IPS-18a (cell line): ENCODE data around the gene CCDC127.

Experiments used
- H3K27ac ChIP-seq: one replicate; pipeline ENCODE4 v1.5.1; 2013; ENCODE audit warnings: low read length
- H3K27me3 ChIP-seq: one replicate; pipeline ENCODE4 v1.6.1; 2013; ENCODE audit warnings: mild to moderate bottlenecking, low read length; ENCODE audit not compliant: control insufficient read depth, insufficient read depth
- H3K36me3 ChIP-seq: one replicate; pipeline ENCODE4 v1.6.1; 2013; ENCODE audit warnings: low read depth, low read length; ENCODE audit not compliant: control insufficient read depth
- H3K4me1 ChIP-seq: one replicate; pipeline ENCODE4 v1.6.1; 2013; ENCODE audit warnings: low read depth, low read length; ENCODE audit not compliant: control insufficient read depth
- H3K4me3 ChIP-seq: one replicate; pipeline ENCODE4 v1.5.1; 2013; ENCODE audit warnings: low read length
- H3K9ac ChIP-seq: one replicate; pipeline ENCODE4 v1.6.1; 2013; ENCODE audit warnings: mild to moderate bottlenecking, low read length, moderate library complexity
- H3K9me3 ChIP-seq: one replicate; pipeline ENCODE4 v1.6.1; 2013; ENCODE audit warnings: low read depth, low read length; ENCODE audit not compliant: control insufficient read depth

The CCDC127 gene

DNA sequence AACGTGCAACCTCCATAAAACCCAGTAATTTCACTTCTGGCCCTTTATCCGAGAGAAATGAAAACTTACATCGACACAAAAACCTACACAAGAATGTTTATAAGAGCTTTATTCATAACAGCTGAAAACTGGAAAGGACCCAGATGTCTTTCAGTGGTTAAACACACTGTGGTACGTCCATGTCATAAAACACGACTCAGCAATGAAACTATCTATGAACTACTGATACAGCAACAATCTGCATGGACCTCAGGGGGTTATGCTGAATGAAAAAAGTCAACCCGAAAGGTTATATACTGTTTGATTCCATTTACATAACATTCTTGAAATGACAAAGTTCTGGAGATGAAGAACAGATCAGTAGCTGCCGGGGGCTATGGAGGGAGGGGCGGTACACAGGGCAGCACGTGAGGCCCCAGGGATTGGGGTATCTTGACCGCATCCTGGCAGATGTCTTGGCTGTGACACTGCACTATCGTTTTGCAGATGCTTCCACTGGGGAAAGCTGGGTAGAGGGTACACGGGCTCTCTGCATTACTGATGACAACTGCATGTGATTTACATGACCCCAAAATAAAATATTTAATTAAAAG is 4.1 kb downstream of the CCDC127 start:
- H3K4me3 ChIP-seq, result no peak overlapping the region
- H3K36me3 ChIP-seq, result peaks cover 7% of the 10 kb centered on the region
- no peaks in the 10 kb centered on the region for H3K9me3 ChIP-seq
- H3K27ac ChIP-seq, result no peak overlapping the region
- H3K9ac ChIP-seq, result no peak overlapping the region
- no peaks in the 10 kb centered on the region for H3K27me3 ChIP-seq
- no peaks in the 10 kb centered on the region for H3K4me1 ChIP-seq

DNA sequence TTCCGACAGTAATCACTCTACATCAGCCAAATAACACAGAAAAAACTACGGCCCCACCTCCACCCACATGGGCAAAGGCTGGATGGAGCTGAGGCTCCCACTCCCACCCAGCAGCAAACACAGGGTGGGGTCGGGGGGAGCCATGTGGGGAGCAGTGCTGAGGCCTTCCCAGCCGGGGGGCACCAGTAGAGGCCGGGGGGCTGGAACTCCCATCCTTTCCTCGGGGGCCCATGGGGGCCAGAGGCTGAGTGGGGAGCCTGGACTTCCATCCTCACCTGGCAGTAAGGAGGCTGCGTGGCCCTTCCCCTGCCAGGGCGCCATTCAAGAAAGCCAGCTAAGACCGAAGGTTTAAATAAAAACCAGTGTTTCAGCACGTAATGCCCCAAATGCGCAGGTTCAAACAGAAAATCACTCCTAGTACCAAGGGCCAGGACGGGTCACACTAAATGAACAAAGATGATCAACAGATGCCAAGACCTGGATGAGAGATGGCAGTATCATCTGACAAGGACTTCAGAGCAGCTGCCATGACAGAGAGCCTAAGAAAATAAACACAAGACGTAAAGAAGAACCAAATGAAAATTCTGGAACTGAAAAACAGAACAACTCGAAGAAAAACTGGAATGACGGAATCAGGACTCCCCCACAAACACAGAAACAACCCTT is 9.4 kb downstream of the CCDC127 start:
- no peaks in the 10 kb centered on the region for H3K9me3 ChIP-seq
- no peak overlapping the region for H3K27ac ChIP-seq
- H3K36me3 ChIP-seq, result peaks cover 18% of the 10 kb centered on the region
- H3K27me3 ChIP-seq, result no peaks in the 10 kb centered on the region
- no peak overlapping the region for H3K9ac ChIP-seq
- H3K4me1 ChIP-seq, result no peaks in the 10 kb centered on the region
- no peak overlapping the region for H3K4me3 ChIP-seq

DNA sequence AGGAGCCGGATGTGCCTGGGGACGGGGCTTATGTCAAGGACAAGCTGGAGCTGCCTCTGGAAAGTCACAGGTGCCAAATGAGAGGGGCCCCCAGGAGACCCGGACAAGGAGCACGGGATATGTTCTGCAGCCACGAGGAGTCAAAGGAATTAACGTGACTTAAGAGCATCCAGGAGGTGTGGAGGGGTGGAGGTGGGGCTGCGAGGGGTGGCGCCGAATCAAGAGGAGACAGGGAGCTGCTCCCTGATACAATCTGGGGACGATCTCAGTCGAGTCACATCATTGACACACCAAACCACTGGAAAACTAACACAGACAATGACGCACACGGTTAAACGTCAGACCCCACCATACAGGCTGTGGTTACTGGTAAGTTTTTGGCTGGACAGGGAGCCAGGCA is 10.4 kb downstream of the CCDC127 start:
- Histone ChIP-seq H3K27me3 (no peaks in the 10 kb centered on the region), H3K4me1 (no peaks in the 10 kb centered on the region), H3K27ac (no peak overlapping the region), H3K36me3 (peaks cover 19% of the 10 kb centered on the region), H3K9ac (no peak overlapping the region), H3K9me3 (no peaks in the 10 kb centered on the region), H3K4me3 (no peak overlapping the region)

DNA sequence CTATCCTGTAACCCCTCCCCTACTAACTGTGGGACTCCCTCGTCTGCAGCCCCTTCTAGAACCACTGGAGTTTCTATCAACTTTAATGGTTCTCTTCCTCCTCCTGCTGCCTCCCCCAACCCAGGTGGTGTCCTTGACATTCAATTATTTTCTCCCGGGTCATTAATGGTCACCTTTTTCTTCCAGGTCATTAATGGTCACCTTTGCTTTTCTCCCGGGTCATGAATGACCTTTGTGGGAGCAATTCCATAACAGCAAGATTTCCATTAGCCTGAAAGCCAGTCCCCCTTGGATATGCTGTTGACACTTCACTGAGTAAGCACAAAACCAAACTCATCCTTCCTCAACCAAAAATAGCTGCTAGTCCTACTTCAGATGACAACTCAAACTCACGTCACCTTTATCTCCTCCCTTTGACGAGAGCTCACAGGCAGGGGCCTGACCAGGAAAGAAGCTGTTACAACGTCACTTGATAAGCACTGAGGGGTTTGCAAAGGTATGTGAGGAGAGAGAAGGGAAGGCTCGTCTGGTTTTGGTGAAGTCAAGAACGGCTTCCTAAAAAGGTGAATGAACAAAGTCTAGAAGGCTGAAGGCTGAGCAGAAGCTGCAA is 10.9 kb downstream of the CCDC127 start:
- no peak overlapping the region for H3K4me3 ChIP-seq
- H3K9me3 ChIP-seq, result no peaks in the 10 kb centered on the region
- no peak overlapping the region for H3K27ac ChIP-seq
- H3K36me3 ChIP-seq, result peaks cover 19% of the 10 kb centered on the region
- no peaks in the 10 kb centered on the region for H3K27me3 ChIP-seq
- H3K4me1 ChIP-seq, result no peaks in the 10 kb centered on the region
- no peak overlapping the region for H3K9ac ChIP-seq

DNA sequence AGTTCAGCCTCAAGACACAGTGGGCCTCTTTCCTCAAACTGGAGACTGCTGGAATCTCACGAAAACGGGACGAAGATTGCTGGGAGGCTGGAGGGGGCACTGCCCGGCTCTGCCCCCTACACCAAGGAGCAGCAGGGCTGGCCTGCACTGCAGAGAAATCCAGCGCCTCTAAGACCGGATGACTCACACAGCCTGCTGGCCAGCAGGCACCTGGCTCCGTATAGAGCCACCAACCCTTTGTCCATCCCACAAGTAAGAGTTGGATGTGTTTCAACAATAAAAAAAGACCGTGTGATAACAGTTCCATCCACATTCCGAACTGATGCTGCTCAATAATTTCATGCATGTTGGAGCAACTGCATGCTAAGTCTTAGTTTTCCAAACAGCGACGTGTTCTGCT is 11.5 kb downstream of the CCDC127 start:
- no peaks in the 10 kb centered on the region for H3K27me3 ChIP-seq
- no peaks in the 10 kb centered on the region for H3K4me1 ChIP-seq
- H3K9ac ChIP-seq, result no peak overlapping the region
- H3K27ac ChIP-seq, result no peak overlapping the region
- peaks cover 19% of the 10 kb centered on the region for H3K36me3 ChIP-seq
- no peak overlapping the region for H3K4me3 ChIP-seq
- H3K9me3 ChIP-seq, result no peaks in the 10 kb centered on the region

DNA sequence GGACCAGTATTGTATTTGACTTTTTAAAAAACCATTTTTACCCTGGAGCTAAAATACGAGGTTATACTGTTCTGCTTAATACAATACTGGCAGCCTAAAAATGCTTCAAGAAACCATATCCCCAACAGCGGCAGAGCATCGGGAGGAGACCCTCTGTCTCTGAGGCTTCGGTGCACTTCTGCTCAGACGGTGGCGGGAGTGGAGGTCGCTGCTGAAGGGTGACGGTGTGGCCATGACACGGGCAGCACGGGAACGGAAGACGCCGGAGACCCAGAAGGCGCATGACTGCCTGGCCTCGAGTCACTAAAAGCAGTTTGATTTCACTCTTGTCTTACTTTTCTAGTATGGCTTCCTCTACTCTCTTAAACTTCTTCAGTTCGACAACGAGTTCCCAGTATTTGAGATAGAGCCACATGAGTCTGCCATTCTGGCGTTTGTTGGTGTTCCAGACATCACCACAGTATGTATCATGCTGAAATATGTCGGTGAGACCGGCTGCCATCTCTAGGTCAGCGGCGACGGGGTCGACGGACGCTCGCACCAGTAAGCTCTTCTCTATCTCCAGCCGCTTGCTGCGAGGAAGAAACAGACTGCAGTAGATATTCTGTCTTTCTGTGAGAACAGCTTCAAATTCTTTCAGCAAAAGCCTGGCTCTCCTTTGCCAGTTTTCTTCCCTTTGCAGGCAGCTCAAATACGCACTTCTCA is 12.8 kb downstream of the CCDC127 start:
- H3K4me3 ChIP-seq, result no peak overlapping the region
- H3K27ac ChIP-seq, result no peak overlapping the region
- no peaks in the 10 kb centered on the region for H3K4me1 ChIP-seq
- peaks cover 19% of the 10 kb centered on the region for H3K36me3 ChIP-seq
- H3K27me3 ChIP-seq, result no peaks in the 10 kb centered on the region
- H3K9ac ChIP-seq, result no peak overlapping the region
- H3K9me3 ChIP-seq, result no peaks in the 10 kb centered on the region

DNA sequence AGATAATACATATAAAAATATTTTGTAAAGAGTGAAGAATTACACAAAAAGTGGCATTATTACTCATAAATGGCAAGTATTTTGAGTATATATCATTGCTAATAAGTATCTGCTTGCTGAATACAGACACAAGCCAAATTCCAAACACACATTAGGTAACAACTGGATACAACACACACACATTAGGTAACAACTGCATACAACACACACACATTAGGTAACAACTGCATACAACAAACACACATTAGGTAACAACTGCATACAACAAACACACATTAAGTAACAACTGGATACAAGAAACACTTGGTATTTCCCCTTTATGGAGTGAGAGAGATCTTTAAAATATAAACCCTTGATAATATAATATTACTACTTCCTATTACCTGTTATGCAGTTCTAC is 13.5 kb downstream of the CCDC127 start:
- H3K9ac ChIP-seq, result no peak overlapping the region
- no peak overlapping the region for H3K27ac ChIP-seq
- no peaks in the 10 kb centered on the region for H3K27me3 ChIP-seq
- no peak overlapping the region for H3K4me3 ChIP-seq
- H3K36me3 ChIP-seq, result peaks cover 19% of the 10 kb centered on the region
- H3K4me1 ChIP-seq, result no peaks in the 10 kb centered on the region
- H3K9me3 ChIP-seq, result no peaks in the 10 kb centered on the region

DNA sequence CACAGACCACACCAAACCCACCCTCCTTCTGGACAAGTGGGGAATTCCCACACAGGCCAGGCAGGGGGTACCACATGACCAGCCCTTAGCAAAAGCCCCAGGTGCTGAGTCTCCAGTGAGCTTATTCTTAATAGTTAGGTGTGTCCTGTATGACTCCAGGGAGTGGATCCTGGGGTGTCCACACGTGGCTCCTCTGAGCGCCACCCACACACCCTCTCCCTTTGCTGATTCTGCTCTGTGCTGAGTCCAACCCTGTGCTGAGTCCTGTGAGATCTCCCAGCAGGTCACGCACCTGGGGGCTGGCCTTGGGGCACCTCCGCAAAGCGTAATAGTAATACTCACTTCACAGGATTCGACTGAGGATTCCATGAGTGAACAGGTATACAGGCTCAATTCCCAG is 14.0 kb downstream of the CCDC127 start:
- Histone ChIP-seq H3K27ac (no peak overlapping the region), H3K27me3 (no peaks in the 10 kb centered on the region), H3K9ac (no peak overlapping the region), H3K36me3 (peaks cover 19% of the 10 kb centered on the region), H3K4me1 (no peaks in the 10 kb centered on the region), H3K4me3 (no peak overlapping the region), H3K9me3 (no peaks in the 10 kb centered on the region)

DNA sequence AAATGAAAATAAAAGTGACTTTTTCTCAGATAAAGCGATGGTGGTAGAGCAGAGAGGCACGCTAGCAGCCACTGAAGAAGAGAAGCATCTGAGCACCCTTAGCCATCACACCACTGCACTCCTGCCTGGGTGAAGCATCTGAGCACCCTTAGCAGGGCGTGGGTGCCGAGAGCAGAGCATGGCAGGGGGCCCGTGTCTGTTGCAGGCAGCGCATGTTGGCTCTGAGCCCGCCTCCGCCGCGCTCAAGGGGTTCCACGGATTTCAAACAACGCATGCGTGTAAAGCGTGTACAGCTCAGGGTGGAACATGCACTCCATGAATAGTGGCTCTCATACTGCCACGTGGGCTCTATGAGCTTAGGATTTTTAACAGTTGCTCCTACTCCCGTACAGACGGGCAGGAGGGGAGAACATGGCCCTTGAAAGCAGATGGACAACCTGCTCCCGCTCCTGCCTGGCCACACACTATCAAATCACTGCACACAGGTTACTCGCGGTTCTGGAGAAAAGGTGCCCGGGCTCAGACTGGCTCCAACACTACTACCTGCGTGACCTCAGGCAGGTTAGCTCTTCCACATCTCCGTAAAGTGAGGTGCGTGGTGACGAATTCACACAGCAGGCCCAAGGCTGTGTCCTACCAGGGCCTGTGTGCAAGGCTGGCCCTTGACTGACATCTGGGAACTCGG is 14.6 kb downstream of the CCDC127 start:
- peaks cover 19% of the 10 kb centered on the region for H3K36me3 ChIP-seq
- no peaks in the 10 kb centered on the region for H3K4me1 ChIP-seq
- no peak overlapping the region for H3K9ac ChIP-seq
- H3K27ac ChIP-seq, result no peak overlapping the region
- H3K9me3 ChIP-seq, result no peaks in the 10 kb centered on the region
- no peaks in the 10 kb centered on the region for H3K27me3 ChIP-seq
- H3K4me3 ChIP-seq, result no peak overlapping the region

DNA sequence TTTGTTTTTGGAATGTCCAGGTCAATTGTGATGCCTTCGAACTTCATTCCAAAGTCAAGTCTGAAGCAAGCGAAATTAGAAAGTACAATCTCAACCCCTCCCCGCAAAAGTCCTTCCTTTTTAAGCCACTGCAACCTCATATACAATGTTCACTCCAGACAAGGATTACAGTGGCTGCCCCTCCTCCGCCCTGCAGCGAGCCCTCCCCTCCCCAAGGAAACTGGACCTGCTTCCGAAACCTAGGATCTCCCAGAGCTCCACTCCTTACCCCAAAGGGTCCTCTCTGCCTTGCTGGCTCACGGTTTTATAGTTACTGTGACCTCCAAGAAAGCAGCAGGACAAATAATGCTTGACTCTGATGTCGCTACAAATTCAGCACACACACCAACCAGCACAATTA is 16.3 kb downstream of the CCDC127 start:
- Histone ChIP-seq H3K9ac (no peak overlapping the region), H3K4me3 (no peak overlapping the region), H3K27ac (no peak overlapping the region), H3K36me3 (peaks cover 19% of the 10 kb centered on the region), H3K4me1 (no peaks in the 10 kb centered on the region), H3K9me3 (no peaks in the 10 kb centered on the region), H3K27me3 (no peaks in the 10 kb centered on the region)

DNA sequence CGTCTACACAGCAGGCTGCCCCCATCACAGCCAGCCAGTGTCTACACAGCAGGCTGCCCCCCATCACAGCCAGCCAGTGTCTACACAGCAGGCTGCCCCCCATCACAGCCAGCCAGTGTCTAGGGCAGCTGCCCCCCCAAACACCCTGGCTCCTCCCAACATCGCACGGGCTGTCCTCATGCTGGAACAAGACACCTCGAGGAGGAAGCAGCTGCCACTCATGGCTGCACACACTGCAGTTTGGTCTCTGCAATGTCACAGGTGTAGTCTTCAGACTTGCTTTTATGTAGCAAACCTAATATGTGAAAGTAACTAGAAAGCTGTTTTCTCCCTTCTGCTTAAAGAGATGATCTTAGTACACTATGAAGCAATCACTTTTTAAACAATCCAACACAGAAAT is 17.0 kb downstream of the CCDC127 start:
- Histone ChIP-seq H3K4me3 (no peak overlapping the region), H3K9me3 (no peaks in the 10 kb centered on the region), H3K27me3 (no peaks in the 10 kb centered on the region), H3K9ac (no peak overlapping the region), H3K36me3 (peaks cover 19% of the 10 kb centered on the region), H3K4me1 (no peaks in the 10 kb centered on the region), H3K27ac (no peak overlapping the region)
